Endothelial cell of umbilical vein (primary cell): ENCODE data around the gene NEMP1.

Source experiments
- CTCF ChIP-seq, 2 donors: IDR thresholded peaks; 1 replicate in 1 of 2; 2 replicates in 1 of 2; pipeline ENCODE4 v1.5.1; 2011; ENCODE audit warnings: low read length in 2 of 2, mild to moderate bottlenecking in 2 of 2, moderate library complexity in 2 of 2, control low read depth in 1 of 2, inconsistent platforms in 1 of 2, low read depth in 1 of 2; ENCODE audit not compliant: insufficient read depth in 1 of 2; ENCODE audit errors: extremely low read depth in 1 of 2
- POLR2AphosphoS5 ChIP-seq: IDR thresholded peaks from 2 replicates; pipeline ENCODE4 v1.6.1; 2012; ENCODE audit warnings: low read depth, mild to moderate bottlenecking, control low read depth, low read length, moderate library complexity; ENCODE audit not compliant: insufficient read depth
- TF ChIP-seq, protein P1 (sequence below): IDR thresholded peaks from 2 replicates; pipeline ENCODE4 v1.6.1; 2011; ENCODE audit not compliant: insufficient read depth, insufficient read length

DNA sequence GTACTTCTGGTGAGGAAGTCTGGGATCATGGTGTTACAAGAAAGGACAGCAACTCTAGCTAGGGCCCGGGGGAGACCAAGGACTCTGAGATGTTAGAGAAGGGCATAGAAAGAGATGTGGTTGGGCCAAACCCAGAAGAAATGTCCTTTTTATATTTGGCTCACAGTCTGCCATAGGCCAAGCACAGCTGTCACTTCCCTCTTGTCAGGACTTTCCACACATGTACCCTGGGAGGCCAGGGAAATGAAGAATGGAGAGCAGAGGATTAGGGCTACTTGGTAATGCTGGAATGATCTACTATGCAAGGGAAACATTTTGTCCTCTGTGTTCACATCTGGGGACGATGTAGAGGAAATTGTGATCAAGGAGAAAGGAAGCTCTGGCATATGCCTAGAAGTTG is 37.8 kb downstream of the NEMP1 start:
- TF ChIP-seq, protein P1, sequence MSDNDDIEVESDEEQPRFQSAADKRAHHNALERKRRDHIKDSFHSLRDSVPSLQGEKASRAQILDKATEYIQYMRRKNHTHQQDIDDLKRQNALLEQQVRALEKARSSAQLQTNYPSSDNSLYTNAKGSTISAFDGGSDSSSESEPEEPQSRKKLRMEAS: no peak
- no peak for TF ChIP-seq CTCF (IDR thresholded peaks at IDR 0.05; ENCODE audit: extremely low read depth in 1 of 2, insufficient read depth in 1 of 2, low read depth in 1 of 2, low read length in 2 of 2)
- TF ChIP-seq POLR2AphosphoS5: no peak
